GM12878 (cell line): ENCODE measurements around the gene ABCB4.
A peak's percentile ranks its signal among the peaks of the same experiment; 100 is the strongest.

ENCODE experiments used
- CTCF ChIP-seq, 3 experiments: IDR thresholded peaks in 2 of 3; conservative IDR thresholded peaks in 1 of 3; 2 replicates each; pipeline ENCODE4 v1.5.1; 2011; ENCODE audit warnings: low read depth in 3 of 3, low read length in 3 of 3, mild to moderate bottlenecking in 3 of 3, control low read depth in 2 of 3, moderate library complexity in 2 of 3, inconsistent platforms in 1 of 3, mixed read lengths in 1 of 3; ENCODE audit not compliant: control insufficient read depth in 2 of 3, insufficient read depth in 1 of 3; ENCODE audit errors: extremely low read depth in 1 of 3
- EP300 ChIP-seq, 2 experiments: fragments of 150-350 bp in 1 of 2; IDR thresholded peaks; 2 replicates each; pipeline ENCODE4 v1.6.1; 2011 to 2012; ENCODE audit warnings: low read depth in 2 of 2, low read length in 2 of 2, borderline replicate concordance in 1 of 2, improper control_type of control experiment in 1 of 2, inconsistent platforms in 1 of 2; ENCODE audit not compliant: control insufficient read depth in 1 of 2
- HCFC1 ChIP-seq: fragments of 150-350 bp; IDR thresholded peaks from 2 replicates; pipeline ENCODE4 v1.6.1; 2014; ENCODE audit warnings: low read length
- NR2F1 ChIP-seq: fragments of 450-650 bp; conservative IDR thresholded peaks from 2 replicates; pipeline ENCODE4 v1.6.1; 2017; ENCODE audit warnings: mild to moderate bottlenecking
- REST ChIP-seq: IDR thresholded peaks from 2 replicates; pipeline ENCODE4 v1.6.1; 2012; ENCODE audit warnings: mild to moderate bottlenecking, low read depth, low read length
- RFX5 ChIP-seq: IDR thresholded peaks from 2 replicates; pipeline ENCODE4 v1.6.1; 2011; ENCODE audit warnings: low read depth, low read length, improper control_type of control experiment
- STAT1 ChIP-seq: fragments of 450-650 bp; conservative IDR thresholded peaks from 2 replicates; pipeline ENCODE4 v1.6.1; 2014; ENCODE audit warnings: antibody characterized with exemption, mild to moderate bottlenecking
- TCF12 ChIP-seq: IDR thresholded peaks from 2 replicates; pipeline ENCODE4 v1.6.1; 2011; ENCODE audit warnings: low read depth, mild to moderate bottlenecking, low read length
- ZBTB11 ChIP-seq: fragments of 450-650 bp; formaldehyde crosslinking; IDR thresholded peaks from 2 replicates; pipeline ENCODE4 v1.5.0; 2022; ENCODE audit warnings: mild to moderate bottlenecking, missing genetic modification characterization

GRCh38 chr7:87474533-87475358 is 734 bp downstream of the ABCB4 start:
- TF ChIP-seq NR2F1 (peak; percentile 95), TCF12 (0 out of 2 replicates have a peak, but pooled peaks have one; percentile 5), ZBTB11 (CRISPR knock-in tag) (no peak), EP300 (IDR thresholded peaks at IDR 0.05; ENCODE audit: borderline replicate concordance in 1 of 2, control insufficient read depth in 1 of 2, low read depth in 2 of 2, low read length in 2 of 2) (peak; percentile 87 to 88), STAT1 (no peak), HCFC1 (no peak; the same call in 1 of the 2 replicates), REST (no peak), CTCF (IDR thresholded peaks at IDR 0.05 in 2 of 3, conservative IDR thresholded peaks at IDR 0.05 in 1 of 3; ENCODE audit: control insufficient read depth in 2 of 3, extremely low read depth in 1 of 3, insufficient read depth in 1 of 3, low read depth in 3 of 3, low read length in 3 of 3) (no peak), RFX5 (no peak)
